VCaP (cell line): ENCODE results near the gene FGF14.
A peak's percentile ranks its signal among the peaks of the same experiment; 100 is the strongest.
"Not testable (repeated sequence)": the region's sequence is repeated elsewhere in the genome, so short reads cannot be mapped to it uniquely, and the experiment has no call there.

Experiments
- H3K27ac ChIP-seq: fragments of 450-650 bp; 2 replicates; pipeline ENCODE4 v1.5.1; 2017
- TF ChIP-seq, protein P1 (sequence below): fragments of 450-650 bp; conservative IDR thresholded peaks from 2 replicates; pipeline ENCODE4 v1.5.1; 2017; ENCODE audit warnings: mild to moderate bottlenecking, moderate library complexity

Gene FGF14

DNA sequence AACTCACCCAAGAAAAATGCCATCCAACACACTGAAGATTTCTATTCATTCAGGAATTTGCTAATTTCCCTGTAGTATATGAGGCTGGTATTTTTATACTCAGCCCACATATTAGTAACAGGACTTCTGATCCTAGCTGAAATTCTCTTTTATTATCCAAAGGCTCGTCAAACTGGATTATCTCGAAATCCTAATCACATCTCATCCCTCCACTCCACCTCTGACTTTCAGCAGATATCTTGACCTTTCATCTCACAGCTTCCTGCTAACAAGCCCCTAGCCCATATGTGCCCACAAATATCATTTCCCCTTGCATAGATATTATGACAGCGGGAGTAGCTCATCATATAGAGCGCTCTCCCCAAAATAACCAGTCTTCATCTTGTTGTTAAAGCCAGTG is 279.7 kb downstream of the FGF14 start:
- TF ChIP-seq, protein P1, sequence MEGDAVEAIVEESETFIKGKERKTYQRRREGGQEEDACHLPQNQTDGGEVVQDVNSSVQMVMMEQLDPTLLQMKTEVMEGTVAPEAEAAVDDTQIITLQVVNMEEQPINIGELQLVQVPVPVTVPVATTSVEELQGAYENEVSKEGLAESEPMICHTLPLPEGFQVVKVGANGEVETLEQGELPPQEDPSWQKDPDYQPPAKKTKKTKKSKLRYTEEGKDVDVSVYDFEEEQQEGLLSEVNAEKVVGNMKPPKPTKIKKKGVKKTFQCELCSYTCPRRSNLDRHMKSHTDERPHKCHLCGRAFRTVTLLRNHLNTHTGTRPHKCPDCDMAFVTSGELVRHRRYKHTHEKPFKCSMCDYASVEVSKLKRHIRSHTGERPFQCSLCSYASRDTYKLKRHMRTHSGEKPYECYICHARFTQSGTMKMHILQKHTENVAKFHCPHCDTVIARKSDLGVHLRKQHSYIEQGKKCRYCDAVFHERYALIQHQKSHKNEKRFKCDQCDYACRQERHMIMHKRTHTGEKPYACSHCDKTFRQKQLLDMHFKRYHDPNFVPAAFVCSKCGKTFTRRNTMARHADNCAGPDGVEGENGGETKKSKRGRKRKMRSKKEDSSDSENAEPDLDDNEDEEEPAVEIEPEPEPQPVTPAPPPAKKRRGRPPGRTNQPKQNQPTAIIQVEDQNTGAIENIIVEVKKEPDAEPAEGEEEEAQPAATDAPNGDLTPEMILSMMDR = no peak
- H3K27ac ChIP-seq = no peak overlapping the region

DNA sequence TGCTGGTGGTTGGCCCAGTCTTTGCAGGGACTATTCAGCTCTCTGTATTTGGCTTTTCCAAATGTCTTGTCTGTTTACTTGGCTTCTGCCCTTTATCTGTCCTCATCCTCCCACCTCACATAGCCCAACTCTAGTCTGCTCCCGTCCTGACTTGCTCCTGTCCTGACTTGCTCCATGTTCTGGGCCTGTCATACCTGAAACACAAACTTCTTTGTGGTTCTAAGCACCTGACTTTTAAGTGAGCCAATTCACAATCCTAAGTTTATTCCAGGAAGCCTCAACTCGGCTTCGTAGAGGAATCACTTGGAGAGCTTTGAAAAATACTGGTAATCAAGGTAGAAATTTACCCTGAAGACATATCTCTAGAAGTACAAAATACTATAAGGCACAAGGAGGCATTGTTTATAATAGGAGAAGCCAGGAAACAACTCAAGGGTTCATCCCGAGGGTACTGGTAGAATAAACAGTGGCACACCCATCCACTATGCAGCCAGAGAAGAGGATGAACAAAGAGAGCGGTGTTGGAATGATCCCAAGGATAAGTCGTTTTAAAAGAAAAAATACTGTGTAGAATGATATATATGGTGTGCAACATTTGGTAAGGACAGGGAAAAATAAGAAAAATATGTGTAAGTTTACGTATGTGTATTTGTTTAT is 284.5 kb downstream of the FGF14 start:
- TF ChIP-seq, protein P1 = no peak
- H3K27ac ChIP-seq = no peak overlapping the region

DNA sequence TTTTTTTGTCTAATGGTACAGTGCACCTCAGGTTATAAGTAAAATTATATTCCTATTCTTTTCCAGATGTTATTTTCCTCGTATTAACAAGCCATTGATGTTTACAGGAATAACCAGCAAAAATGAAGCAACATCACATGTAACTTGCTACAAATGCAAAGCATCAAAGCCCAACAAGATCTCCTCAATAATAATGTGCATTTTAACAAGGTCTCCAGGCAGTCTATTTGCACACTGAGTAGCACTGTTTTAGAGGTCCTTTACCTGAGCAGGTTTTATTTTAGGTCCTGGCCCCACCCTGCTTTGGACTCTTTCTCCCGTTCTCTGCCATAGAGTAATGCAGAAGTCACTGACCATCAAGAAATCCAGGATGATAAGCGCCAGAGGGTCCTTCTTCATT is 298.4 kb downstream of the FGF14 start:
- H3K27ac ChIP-seq = no peak overlapping the region
- TF ChIP-seq, protein P1 = no peak

DNA sequence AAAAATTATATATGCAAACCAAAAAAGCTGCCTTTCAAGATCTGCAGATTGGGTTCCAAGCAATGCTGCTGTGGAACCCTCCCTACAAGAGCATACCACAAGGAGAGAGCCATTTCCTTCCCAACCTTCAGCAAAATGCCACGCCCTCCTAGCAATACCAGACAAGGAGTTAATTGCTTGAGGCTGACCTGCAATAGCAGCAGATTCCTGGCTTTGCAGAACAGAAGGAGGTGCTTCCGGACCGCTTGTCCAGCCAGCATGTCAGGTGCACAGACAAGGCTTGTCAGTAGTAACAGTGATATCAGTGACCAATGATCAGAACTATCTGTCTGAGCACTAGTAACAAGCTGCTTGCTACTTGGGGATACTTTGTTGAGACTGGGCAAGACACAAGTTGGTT is 301.6 kb downstream of the FGF14 start:
- TF ChIP-seq, protein P1 = no peak
- H3K27ac ChIP-seq = no peak overlapping the region

DNA sequence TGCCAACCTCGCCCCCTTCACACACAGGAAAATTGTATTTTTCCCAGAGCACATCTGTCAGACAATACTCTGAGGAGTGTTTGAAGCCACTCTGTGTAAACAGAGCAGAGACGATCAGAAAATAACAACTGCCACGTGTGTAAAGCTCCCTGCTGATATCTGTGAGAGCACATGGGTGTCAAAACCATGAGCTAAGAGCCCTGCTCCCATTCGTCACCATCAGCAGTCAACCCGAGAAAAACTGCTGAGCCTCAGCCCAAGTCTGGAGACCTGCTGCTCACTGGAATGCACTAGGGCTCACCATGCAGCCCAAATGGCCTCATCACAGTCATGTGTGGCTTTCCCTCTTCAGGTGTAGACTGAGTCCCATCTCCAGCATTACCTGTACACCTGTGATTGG is 304.1 kb downstream of the FGF14 start:
- no peak overlapping the region for H3K27ac ChIP-seq
- TF ChIP-seq, protein P1 = no peak

DNA sequence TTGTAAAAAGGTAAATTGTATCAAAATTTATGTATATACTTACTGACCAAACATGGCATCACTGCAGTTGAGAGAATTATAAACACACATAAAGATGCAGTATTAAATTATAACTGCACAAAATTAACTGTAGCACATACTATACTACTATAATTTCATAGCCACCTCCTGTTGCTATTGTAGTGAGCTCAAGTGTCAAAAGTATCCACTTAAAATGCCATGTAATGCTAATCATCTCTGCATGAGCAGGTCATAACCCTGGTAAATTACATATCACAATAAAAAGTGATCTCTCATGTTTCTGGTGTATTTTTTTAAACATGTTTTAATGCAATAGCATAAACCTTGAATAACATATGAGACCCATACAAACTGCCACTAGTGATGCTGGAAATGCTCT is 308.6 kb downstream of the FGF14 start:
- H3K27ac ChIP-seq = not testable (repeated sequence)

DNA sequence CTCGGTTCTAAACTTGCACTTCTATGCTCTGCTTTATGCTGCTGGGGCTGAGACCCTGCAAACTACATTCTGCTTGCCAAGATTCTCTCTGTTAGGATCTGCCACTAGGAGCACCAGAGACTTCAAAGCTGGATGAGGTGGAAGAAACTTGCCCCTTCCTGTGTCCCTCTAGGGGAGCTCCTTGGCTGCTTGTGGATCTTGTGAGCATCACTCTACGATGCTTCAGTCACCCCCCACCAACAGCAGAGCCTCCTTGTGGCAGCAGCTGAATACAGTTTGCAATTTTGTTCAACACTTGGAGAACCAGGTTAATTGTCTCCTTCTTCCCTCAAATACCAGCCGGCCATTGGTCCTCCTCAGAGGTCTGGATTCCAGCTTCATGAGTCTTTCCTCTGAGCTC is 310.6 kb downstream of the FGF14 start:
- TF ChIP-seq, protein P1 = peak; percentile 47
- H3K27ac ChIP-seq = no peak overlapping the region

DNA sequence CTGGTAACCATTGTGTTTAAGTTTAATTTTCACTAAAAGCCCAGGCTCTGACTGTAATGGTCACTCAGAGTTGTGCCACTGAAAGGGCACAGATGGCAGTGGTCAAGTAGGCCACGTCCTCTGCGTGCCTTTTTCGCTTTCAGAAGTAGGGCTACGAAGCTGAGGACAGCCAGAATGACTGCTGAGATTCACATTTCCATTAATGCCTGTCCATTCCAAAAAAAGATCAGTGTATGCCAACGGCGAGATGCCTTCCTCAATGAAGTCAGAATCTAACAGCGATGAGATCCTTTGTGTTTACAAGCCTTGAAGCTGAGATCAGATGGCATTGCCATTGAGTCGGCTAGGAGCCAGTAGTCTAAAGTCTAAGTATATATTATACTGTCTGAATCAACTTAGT is 311.3 kb downstream of the FGF14 start:
- TF ChIP-seq, protein P1 = no peak
- H3K27ac ChIP-seq = no peak overlapping the region
